HG02943 (cell line): Measurements from ENCODE around the gene FGF11.
"Not testable (repeated sequence)": the region's sequence is repeated elsewhere in the genome, so short reads cannot be mapped to it uniquely, and the experiment has no call there.

Experiments
- ATAC-seq: cut with Tn5 transposase; IDR thresholded peaks from one replicate; pipeline ENCODE4 v1.9.1; 2021; ENCODE audit warnings: mild to moderate bottlenecking, low read depth, moderate library complexity; ENCODE audit not compliant: unreplicated experiment

The FGF11 gene

DNA sequence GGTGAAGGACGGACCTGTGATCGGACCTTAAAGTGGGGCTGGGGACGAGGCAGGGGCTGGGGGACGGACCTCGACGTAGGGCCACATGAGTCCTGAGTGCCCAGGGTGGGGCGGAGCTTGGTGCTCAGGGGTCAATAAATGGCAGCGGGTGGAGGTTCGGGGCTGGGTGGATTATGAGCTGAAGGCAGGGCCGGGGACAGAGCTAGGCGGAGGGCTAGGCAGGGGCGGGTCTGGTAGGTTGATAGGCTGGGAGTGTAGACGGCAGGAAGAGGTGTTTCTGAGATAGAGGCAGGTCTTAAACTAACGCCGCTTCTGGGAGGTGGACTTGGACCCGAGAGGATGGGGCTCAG is 6.3 kb downstream of the FGF11 start:
- no peak for ATAC-seq

- ATAC-seq: no peak
Measured at GRCh38 chr17:7448461-7448860, 9.1 kb downstream of the FGF11 start.

DNA sequence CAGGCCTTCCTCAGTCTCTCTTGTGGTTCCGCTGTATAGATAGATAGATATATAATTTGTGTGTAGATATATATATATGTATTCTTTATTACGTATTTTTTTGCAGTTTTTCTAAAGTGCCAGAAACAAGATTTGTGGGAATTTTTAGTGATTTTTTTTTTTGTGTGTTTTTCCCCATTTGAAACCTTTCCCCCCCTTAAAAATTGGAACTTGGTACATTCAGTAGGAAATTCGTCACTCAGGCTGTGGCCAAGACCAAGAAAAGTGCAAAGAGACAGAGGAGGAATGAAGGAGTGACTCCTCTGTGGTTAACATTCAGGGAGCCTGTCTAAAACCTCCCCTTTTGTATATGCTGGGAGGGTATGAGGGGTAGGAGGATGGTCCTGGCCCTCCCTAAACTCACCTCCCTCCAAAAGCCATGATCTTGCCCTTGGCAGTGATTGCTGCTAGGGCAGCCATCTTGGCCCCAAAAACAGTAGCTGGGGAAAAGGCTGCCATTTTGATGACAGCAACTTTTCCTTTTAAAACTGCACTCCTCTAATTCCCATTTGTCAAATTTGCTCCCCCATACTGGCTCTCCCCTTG is 20.7 kb downstream of the FGF11 start:
- no peak for ATAC-seq

- ATAC-seq: no peak
Measured at GRCh38 chr17:7460850-7461660, 21.7 kb downstream of the FGF11 start.

DNA sequence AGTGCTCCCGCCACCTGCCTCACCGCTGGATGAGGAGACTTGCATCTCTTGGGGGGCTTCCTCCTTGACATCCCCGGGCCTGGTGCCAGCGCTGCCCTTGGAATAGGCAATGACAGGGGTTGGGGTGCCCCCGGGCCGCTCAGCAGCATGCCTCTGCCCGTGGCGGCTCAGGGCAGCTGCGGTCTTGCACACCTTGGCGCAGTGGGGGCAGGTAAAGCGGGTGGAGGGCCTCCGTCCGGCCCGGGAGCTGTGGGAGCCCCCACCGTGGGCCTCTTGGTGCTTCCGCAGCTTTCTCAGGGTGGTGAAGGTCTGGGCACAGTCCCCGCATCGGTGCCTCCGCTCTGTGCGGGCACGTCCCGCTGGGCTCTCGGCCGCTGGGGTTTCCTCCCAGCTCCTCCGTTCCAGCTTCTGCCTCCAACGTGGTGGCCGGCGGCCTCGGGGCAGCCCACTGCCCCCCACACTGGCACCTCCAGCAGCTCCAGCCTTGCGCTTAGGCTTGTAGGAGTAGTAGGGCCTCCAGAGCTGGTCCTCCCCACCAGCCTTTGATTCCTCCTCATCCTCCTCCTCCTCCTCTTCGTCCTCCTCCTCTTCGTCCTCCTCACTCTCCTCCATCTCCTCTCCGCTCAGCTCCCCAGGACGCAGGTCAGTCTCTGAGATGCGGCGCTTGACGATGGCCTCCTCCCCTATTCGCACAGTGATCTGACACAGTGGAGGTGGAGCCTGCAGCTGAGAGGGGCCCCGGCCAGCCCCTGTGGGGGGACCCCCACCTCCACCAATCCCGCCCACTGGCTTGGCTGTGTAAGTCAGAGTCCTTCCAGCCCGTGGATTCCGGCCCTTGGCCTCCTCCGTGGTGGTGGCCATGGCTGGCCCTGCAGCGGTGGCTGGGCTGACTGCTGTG is 23.4 kb downstream of the FGF11 start:
- no peak for ATAC-seq

- ATAC-seq: no peak
Measured at GRCh38 chr17:7463372-7463846, 24.1 kb downstream of the FGF11 start.

GRCh38 chr17:7464081-7464480 is 24.8 kb downstream of the FGF11 start:
- ATAC-seq: no peak

DNA sequence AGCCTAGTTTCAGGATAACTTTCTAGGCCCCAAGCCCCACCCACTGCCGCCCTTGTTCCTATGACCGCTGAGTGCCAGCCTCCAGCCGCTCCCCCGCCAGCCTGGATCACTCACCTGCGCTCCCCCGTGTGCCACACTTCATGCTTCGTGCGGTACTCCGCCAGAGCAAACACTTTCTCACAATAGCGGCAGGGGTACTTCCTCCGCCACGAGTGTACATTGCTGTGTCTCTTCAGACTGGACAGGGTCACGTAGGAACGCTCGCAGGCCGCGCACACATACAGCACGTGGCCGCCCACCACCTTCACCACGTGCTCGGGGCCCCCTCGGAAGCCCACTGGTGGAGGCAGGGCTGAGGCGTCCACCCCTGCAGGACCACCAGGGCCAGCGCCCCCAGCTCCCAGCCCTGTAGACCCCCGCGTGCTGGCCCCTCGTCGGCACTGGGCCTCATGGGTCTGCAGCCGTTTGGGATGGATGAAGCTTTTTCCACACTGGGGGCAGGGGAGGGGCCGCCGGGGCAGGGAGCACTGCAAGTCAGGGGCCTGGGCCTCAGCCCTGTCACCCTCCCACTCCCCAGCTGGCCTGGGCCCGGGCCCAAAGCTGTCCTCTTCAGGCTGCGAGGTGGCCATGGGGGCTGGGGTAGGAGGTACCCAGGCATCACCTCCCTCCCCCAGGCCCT is 26.4 kb downstream of the FGF11 start:
- no peak for ATAC-seq

- no peak for ATAC-seq
Measured at GRCh38 chr17:7466318-7466638, 27.0 kb downstream of the FGF11 start.

DNA sequence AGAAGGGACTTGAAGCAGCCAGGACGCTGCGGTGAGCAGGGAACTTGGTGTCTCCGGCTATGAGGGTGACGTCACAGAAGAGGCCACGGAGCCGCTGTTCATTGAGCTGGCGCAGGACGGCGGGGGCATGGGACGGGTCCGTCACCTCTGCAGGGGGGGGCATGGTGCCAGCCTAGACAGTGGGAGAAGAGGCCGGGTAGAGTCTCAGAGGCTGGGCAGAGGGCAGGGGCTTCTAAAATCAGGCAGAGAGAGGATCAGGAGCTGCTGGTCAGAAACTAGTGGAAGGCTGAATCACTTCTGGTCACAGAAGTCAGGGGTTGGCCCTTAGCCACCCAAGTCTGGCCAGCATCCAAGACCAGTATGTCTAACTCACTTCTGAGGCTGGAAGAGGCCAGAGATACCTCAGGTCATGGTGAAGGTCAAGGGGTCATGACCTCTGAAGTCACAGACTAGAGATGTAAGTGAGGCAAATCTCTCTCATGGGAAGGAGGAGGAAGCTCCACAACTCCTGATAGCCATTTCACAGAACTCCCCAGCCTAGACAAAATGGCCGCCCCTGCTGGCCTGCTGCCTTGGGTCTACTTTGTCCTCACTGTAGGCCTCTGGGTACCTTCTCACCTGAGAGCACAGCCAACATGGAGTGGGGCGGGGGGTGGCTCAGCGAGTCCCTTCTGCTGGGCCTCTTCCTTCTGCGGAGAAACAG is 27.5 kb downstream of the FGF11 start:
- ATAC-seq: no peak

- ATAC-seq: no peak
Measured at GRCh38 chr17:7467498-7467897, 28.2 kb downstream of the FGF11 start.

DNA sequence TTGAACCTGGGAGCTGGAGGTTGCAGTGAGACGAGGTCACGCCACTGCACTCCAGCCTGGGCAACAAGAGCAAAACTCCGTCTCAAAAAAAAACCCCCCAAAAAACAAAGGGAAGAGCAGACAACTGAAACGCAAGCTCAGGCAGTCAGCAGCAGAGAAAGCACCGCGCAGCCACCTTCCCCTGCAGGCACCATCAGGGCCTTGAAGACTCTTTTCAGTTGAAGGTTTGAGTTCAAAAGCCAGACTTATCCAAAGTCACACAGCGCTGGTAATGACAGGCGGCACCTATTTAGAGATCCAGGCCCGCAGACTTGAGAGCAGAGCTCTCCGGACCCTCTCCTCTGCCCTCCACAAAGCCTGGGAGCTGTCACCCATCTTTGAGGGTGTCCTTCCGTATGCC is 29.0 kb downstream of the FGF11 start:
- no peak for ATAC-seq

- ATAC-seq: no peak
Measured at GRCh38 chr17:7468804-7469389, 29.6 kb downstream of the FGF11 start.

DNA sequence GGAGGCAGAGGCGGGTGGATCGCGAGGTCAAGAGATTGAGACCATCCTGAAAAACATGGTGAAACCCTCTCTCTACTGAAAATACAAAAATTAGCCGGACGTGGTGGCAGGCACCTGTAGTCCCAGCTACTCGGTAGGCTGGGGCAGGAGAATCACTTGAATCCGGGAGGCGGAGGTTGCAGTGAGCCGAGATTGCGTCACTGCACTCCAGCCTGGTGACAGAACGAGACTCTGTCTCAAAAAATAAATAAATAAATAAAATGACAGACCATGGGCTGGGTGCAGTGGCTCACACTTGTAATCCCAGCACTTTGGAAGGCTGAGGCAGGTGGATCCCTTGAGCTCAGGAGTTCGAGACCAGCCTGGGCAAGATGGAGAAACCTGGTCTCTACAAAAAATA is 30.5 kb downstream of the FGF11 start:
- not testable (repeated sequence) for ATAC-seq

GRCh38 chr17:7470457-7470973 is 31.2 kb downstream of the FGF11 start:
- not testable (repeated sequence) for ATAC-seq

DNA sequence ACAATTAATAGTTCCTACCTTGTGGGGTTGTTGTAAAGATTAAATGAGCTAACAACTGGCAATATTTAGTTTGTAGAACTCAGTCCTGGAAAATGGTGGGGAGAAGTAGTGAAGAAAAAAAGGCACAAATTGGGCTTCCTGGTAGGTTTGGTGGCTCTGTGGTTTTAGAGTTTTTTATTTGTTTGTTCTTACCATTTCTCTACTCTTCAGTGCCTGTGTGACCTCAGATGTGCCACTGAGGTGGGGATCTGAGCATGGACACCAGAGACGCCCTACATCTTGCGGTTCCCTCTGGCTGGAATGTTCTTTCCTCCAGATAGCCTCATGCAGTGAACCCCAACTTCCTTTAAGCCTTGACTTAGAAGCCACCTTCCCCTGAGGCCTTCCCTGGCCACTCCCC is 32.4 kb downstream of the FGF11 start:
- ATAC-seq: no peak

- not testable (repeated sequence) for ATAC-seq
Measured at GRCh38 chr17:7474767-7475166, 35.5 kb downstream of the FGF11 start.

DNA sequence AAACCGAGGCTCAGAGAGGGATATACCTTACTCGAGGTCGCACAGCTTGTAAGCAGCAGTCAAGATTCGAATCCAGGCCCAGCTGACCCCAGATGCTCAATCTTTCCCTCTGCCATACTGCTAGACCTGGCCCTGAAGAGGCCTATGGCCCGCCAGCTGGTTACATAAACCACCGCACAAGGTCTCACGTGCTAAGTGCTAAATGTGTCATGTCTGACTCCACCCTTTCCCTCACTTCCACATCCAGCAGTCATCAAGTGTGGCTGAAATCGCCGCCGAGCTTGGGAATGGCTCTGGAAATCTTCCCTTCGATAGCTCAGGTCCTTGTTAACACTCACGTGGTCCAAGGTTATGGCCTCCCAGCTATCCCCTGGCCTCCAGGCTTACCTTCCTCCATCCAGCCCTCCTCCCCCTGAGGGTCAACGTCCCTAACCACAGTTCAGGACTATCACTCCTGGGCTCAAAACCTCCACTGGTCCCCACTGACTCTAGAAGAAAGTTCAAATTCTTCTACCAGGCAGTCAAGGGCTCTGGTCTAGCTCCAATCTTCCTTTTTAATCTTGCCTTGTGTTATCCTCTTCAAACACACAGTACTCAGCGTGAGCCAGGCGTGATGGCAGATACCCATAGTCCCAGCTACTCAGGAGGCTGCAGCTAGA is 36.6 kb downstream of the FGF11 start:
- no peak for ATAC-seq

DNA sequence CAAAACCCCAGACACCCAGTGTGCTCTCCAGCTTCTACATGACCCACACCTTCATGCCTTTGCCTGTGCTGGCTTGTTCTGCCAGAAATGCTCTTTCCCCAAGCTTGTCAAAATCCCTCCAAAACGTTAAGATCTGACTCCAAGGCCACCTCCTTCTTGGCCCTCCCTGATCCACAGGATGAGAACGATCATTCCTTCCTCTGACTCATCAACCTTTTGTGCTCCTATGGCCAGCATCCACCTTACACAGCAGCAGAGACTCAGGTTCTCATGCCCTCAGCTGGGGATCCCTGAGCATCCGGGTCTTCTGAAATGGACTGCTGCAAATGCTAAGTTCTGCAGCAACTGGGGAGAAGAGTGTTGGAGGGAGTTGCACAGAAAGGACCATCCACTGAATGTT is 37.2 kb downstream of the FGF11 start:
- ATAC-seq: no peak
